HFF-Myc (cell line): ENCODE data around the gene ATP23.

Experiments used
- DNase-seq: peaks from one replicate; pipeline ENCODE4 v3.0.0-alpha.2; 2011; ENCODE audit warnings: low read depth; ENCODE audit errors: extremely low read depth
- H3K4me3 ChIP-seq: replicated peaks from 2 replicates; pipeline ENCODE4 v1.5.1; 2011; ENCODE audit warnings: low read depth, mild to moderate bottlenecking, control low read depth, low read length
- TF ChIP-seq, protein P1 (sequence below): IDR thresholded peaks from 2 replicates; pipeline ENCODE4 v1.5.1; 2012; ENCODE audit warnings: mild to moderate bottlenecking, low read depth, low read length, control low read depth; ENCODE audit errors: missing control alignments

The ATP23 gene

DNA sequence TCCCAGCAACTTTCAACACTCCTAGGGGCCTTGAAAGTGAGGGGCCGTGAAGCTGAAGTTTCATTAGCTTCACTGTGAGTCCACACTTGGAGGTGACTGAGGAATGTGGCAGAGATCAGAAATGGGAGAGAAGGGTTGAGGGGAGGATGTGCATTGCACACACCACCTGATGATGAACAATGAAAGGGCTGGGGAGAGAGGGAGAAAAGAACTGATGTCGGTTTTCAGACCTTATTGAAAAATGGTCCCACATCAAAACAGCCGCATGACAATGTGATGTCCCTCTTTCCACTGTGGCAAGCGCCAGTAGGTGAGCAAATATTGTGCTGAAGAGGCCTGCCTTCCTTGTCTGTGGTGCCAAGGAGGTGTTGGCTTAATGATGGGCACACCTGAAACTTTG is 32.3 kb upstream of the ATP23 start:
- no peak overlapping the region for H3K4me3 ChIP-seq
- DNase-seq, result no peak
- TF ChIP-seq, protein P1, sequence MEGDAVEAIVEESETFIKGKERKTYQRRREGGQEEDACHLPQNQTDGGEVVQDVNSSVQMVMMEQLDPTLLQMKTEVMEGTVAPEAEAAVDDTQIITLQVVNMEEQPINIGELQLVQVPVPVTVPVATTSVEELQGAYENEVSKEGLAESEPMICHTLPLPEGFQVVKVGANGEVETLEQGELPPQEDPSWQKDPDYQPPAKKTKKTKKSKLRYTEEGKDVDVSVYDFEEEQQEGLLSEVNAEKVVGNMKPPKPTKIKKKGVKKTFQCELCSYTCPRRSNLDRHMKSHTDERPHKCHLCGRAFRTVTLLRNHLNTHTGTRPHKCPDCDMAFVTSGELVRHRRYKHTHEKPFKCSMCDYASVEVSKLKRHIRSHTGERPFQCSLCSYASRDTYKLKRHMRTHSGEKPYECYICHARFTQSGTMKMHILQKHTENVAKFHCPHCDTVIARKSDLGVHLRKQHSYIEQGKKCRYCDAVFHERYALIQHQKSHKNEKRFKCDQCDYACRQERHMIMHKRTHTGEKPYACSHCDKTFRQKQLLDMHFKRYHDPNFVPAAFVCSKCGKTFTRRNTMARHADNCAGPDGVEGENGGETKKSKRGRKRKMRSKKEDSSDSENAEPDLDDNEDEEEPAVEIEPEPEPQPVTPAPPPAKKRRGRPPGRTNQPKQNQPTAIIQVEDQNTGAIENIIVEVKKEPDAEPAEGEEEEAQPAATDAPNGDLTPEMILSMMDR, result no peak

DNA sequence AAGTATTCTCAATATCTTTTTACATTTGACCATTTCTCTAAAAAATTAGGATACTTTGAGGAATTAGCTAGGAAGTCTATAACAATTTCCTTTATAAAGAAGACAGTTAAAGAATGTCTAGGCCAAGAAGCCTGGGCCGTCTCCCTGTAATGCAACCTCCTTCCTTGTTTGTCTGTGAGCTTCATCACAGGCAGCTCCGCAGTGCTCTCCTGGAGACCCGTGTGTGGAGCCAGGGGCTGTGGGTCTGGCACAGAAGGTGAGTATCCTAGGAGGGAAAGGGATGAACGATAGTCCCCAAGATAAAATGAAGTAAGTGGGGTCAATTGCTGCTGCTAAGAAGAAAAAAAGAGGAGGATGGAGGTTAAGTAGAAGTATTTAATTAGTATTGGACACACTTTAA is 31.8 kb upstream of the ATP23 start:
- DNase-seq, result no peak
- no peak overlapping the region for H3K4me3 ChIP-seq
- TF ChIP-seq, protein P1, result no peak

DNA sequence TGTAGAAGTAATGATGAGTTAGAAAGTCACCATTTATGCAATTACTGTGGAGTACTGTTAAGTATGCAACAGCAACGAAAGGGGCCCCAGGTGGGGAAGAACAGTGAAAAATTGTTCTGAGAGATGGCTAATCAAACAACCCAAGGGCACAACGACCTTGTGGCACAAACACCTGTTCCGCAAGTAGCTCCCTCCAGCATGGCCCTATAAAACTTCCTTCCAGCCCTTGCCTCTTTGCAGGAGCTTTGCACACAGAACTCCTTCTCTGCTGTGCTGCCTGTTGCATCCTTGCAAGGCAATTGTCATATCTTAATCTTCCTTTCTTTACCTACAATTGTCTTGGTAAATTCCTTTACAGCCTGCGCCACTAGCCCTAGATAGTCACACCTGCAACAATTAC is 23.2 kb upstream of the ATP23 start:
- no peak for DNase-seq
- TF ChIP-seq, protein P1, result no peak
- H3K4me3 ChIP-seq, result no peak overlapping the region

DNA sequence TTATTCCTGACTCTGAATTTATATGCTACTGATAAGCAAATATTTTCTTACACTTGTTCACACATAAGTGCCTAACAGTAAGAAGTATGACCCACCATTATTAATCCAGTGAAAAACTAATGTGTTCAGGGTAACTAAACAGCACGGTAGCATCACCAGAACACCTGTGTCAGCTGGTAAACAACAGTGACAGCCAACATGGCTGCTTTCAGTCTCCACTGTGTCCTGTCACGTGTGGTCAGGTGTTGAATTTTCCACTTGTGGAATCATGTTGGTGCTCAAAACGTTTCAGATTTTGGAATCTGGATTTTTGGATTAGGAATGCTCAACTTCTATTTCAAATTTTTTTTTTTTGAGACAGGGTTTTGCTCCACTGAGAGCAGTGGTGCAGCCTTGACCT is 14.3 kb upstream of the ATP23 start:
- TF ChIP-seq, protein P1, result no peak
- no peak for DNase-seq
- H3K4me3 ChIP-seq, result no peak overlapping the region

DNA sequence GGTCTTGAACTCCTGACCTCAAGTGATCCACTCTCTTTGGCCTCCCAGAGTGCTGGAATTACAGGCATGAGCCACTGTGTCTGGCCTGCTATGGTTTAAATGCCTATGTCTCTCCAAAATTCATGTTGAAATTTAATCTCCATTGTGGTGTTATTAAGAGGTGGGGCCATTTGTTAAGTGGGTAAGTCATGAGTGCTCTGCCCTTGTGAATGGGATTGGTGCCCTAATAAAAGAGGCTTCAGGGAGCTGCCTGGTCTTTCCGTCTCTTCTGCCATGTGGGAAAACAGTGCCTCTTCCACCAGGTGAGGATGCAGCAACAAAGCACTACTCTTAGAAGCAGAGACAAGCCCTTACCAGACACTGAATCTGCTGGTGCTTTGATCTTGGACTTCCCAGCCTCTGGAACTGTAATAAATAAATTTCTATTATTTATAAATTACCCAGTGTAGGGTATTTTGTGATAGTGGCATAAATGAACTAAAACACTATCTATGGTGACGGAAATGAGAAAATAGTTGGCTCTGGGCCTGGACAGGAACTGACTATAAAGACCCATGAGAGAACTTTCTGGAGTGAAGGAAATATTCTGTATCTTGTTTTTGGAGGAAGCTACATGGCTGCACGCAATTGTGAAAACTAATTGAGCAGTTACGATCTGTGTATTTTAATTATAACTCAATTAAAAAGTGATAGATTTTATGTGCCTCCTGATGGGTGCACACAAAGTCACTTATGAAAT is 12.1 kb upstream of the ATP23 start:
- TF ChIP-seq, protein P1, result no peak
- H3K4me3 ChIP-seq, result no peak overlapping the region
- no peak for DNase-seq

DNA sequence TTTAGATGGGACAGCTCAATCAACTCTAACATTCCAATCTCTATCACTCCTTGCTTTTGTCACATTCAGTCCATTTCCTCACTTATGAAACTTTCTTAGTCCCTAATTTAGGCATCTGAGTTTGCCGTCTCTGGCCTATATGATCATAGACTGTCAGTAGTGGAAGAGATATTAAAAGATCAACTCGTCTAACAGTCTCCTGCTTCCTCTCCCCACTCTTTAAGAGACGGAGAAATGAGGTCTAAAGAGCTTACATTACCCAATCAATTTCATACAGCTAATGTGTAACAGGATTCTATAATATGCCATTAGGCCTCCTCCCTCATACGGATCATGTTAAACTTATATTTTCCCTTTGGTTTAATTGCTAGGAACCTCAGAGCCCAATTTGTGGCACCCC is 6.5 kb upstream of the ATP23 start:
- DNase-seq, result no peak
- H3K4me3 ChIP-seq, result no peak overlapping the region
- TF ChIP-seq, protein P1, result no peak

DNA sequence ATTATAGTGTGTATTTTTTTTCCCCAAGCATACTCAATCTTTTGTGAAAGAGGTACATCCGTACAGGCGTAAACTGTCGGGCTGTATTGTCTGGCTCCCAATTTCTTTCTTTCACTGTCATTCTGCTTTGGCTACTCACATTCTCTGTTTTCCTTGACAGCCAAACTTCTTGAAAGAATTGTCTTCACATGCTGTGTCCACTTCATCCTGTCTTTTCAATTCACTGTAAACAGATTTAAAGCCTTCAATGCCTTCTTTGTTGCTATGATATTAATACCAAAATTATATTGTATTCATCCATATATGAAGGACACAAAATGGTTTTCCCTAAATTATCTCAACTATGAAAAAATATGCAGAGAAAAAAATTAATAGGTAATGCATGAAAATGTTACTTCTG is 6.0 kb upstream of the ATP23 start:
- TF ChIP-seq, protein P1, result no peak
- peak overlapping the region; percentile 65 for H3K4me3 ChIP-seq
- no peak for DNase-seq
